ENCODE measurements around the gene FLNB. TPM values are rescaled to one million over a fixed set of nuclear protein-coding genes. Genes with fewer than 3 reads are reported as not detected.

FLNB gene
- total and polyA plus RNA-seq, 8 donors, result 38.2 to 204 (median 85.9) TPM

DNA sequence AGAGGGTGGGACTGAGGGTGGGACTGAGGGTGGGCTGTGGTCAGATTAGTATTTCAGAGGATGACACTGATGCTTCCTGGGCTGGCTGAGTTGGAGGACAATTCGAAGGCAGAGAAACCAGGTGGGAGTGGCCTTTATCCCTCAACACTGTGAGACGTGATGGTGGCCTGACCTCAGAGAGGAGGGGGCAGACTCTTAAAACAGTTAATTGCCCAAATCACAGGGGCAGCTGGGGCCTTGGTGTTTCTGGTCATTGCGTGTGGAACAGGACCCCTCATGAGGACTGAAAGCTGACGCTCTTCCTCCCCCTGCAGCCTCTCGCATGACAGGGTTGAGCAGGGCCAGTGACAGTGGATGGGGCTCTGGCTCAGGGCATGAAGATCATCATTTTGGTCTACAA, 183.8 kb downstream of the FLNB start:
- Histone ChIP-seq H3K9me3 (no peaks in the 10 kb centered on the region), H3K27ac (no peak overlapping the region), H3K27me3 (no peaks in the 10 kb centered on the region), H3K4me1 (peaks cover 0 to 7% (median 3%) of the 10 kb centered on the region in 4 donors), H3K4me3 (no peak overlapping the region), H3K36me3 (no peaks in the 10 kb centered on the region)
- DNase-seq, result no peak
- TF ChIP-seq EP300 (IDR thresholded peaks at IDR 0.05) (no peak), POLR2AphosphoS5 (IDR thresholded peaks at IDR 0.05) (no peak), CTCF (IDR thresholded peaks at IDR 0.05) (no peak), POLR2A (IDR thresholded peaks at IDR 0.05) (no peak)
- 78 to 89% (median 84%) methylated on average over 4 to 5 of the region's 5 CpGs for WGBS, 5 donors
- intact Hi-C loops (cut with DNase I; ENCODE audit: low total_unique reads), result loop anchor here (5.0 kb wide), 1 partner anchor 105 kb away; no protein-coding TSS in a partner anchor

DNA sequence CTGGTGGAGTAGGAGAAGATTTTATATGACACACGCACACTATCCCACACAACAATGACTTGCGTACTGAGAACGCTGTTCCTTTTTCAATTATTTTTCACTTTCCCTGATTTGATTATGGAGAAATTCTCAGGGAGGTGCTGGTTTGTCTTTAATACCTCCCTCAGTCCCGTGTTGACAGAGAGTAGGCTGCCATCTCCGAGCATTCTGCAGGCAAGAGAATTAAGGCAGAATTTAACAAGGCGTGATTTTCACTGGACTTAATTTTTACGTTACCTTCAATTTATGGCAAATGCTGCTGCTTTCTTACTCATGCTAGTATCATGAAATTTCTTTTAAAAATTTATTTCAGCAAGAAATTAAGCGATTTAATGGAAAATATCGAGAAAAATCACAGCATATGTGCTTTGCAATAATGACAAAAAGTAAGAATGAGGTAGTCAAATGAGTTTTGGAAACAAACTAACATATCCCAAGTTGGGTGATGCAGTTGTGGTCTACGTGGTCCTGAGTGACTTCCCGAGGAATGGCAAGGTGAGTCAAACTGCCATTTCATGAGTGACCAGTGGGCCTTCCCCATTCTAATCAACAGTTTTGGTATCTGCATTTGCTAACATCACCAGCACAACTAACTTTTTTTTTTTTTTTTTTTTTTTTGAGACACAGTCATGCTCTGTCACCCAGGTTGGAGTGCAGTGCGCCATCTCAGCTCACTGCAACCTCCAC, 185.6 kb downstream of the FLNB start:
- intact Hi-C loops (cut with DNase I; ENCODE audit: low total_unique reads), result loop anchor here (5.0 kb wide), 1 partner anchor 103 kb away; no protein-coding TSS in a partner anchor
- H3K27me3 ChIP-seq, result no peaks in the 10 kb centered on the region
- no peaks in the 10 kb centered on the region for H3K9me3 ChIP-seq
- no peak overlapping the region for H3K27ac ChIP-seq
- TF ChIP-seq EP300 (IDR thresholded peaks at IDR 0.05), result no peak
- TF ChIP-seq POLR2A (IDR thresholded peaks at IDR 0.05), result no peak
- no peak for TF ChIP-seq CTCF (IDR thresholded peaks at IDR 0.05)
- no peak for TF ChIP-seq POLR2AphosphoS5 (IDR thresholded peaks at IDR 0.05)
- peaks cover 0 to 7% (median 0%) of the 10 kb centered on the region in 4 donors for H3K4me1 ChIP-seq
- no peak overlapping the region for H3K4me3 ChIP-seq
- no peaks in the 10 kb centered on the region for H3K36me3 ChIP-seq
- no peak for DNase-seq
- 81 to 93% (median 90%) methylated on average over 12 of the region's 12 CpGs for WGBS, 5 donors

DNA sequence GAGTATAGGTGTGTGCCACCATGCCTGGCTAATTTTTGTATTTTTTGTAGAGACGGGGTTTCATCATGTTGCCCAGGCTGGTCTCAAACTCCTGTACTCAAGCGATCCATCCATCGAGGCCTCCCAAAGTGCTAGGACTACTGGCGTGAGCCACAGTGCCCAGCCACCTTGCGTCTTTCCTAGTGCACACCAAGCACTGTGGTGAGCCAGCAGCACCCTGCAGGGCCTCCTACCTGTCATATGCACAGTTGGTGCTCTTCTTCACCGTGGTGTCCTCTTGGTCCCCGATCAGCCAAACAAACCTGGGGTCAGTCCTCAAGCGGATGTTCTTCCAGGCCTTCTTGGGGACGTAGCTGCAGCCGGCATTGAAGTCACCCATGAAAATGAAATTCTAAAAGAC, 189.4 kb downstream of the FLNB start:
- no peaks in the 10 kb centered on the region for H3K27me3 ChIP-seq
- H3K9me3 ChIP-seq, result no peaks in the 10 kb centered on the region
- TF ChIP-seq EP300 (IDR thresholded peaks at IDR 0.05) (no peak), POLR2AphosphoS5 (IDR thresholded peaks at IDR 0.05) (no peak), POLR2A (IDR thresholded peaks at IDR 0.05) (no peak), CTCF (IDR thresholded peaks at IDR 0.05) (no peak)
- intact Hi-C loops (cut with DNase I; ENCODE audit: low total_unique reads), result no loop called here
- peaks cover 0 to 7% (median 0%) of the 10 kb centered on the region in 4 donors for H3K4me1 ChIP-seq
- H3K4me3 ChIP-seq, result no peak overlapping the region
- no peak for DNase-seq
- no peaks in the 10 kb centered on the region for H3K36me3 ChIP-seq
- no peak overlapping the region for H3K27ac ChIP-seq
- 90 to 99% (median 96%) methylated on average over 10 of the region's 10 CpGs for WGBS, 5 donors

DNA sequence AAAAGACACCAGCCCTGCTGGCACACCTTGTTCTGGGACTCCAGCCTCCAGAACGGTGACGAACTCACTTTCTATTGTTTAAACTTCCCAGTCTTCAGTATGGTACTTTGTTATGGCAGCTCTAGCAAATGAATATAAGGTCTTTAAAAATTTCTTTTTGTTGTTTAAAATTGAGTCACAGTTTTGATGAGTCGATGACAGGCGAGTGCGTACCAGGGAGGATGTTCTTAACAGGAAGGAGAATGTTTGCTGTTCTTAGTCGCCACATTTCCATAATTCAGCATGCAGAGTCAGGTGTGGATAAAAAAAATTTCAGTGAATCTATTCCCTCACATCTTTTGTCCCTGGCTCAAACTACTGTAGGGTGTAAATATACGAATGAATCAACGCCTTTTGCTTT, 190.1 kb downstream of the FLNB start:
- H3K36me3 ChIP-seq, result no peaks in the 10 kb centered on the region
- H3K4me3 ChIP-seq, result no peak overlapping the region
- intact Hi-C loops (cut with DNase I; ENCODE audit: low total_unique reads), result no loop called here
- peaks cover 0 to 7% (median 0%) of the 10 kb centered on the region in 4 donors for H3K4me1 ChIP-seq
- TF ChIP-seq POLR2A (IDR thresholded peaks at IDR 0.05) (no peak), EP300 (IDR thresholded peaks at IDR 0.05) (no peak), POLR2AphosphoS5 (IDR thresholded peaks at IDR 0.05) (no peak), CTCF (IDR thresholded peaks at IDR 0.05) (no peak)
- no peaks in the 10 kb centered on the region for H3K27me3 ChIP-seq
- 78 to 88% (median 84%) methylated on average over 8 of the region's 8 CpGs for WGBS, 5 donors
- no peaks in the 10 kb centered on the region for H3K9me3 ChIP-seq
- no peak for DNase-seq
- H3K27ac ChIP-seq, result peak overlapping the region in 1 of 5 donors; percentile 56
